Activated CD4-positive, alpha-beta T cell treated with anti-CD3 and anti-CD28 coated beads for 1 hour (primary cell): ENCODE data around the gene CFAP54.
"Not testable (repeated sequence)": the region's sequence is repeated elsewhere in the genome, so short reads cannot be mapped to it uniquely, and the experiment has no call there.

Source experiments
- DNase-seq: peaks from one replicate; pipeline ENCODE4 v3.0.0-alpha.2; 2020

Gene CFAP54

GRCh38 chr12:96489392-96490056 is at the start of gene CFAP54:
CFAP54 (plus strand) TSS chr12:96489577; CDS start chr12:96489610, 33 bp downstream.
- DNase-seq = peak; percentile 93

GRCh38 chr12:96441816-96442215 is 47.6 kb upstream of the CFAP54 start:
- DNase-seq = no peak

GRCh38 chr12:96442906-96443305 is 46.5 kb upstream of the CFAP54 start:
- no peak for DNase-seq

GRCh38 chr12:96444399-96444798 is 45.0 kb upstream of the CFAP54 start:
- no peak for DNase-seq

- peak; percentile 36 for DNase-seq
These were observed 43.4 kb upstream of the CFAP54 start for GRCh38 chr12:96445691-96446583.

- no peak for DNase-seq
These were observed 42.1 kb upstream of the CFAP54 start for GRCh38 chr12:96447256-96447655.

GRCh38 chr12:96448300-96448699 is 41.1 kb upstream of the CFAP54 start:
- no peak for DNase-seq

- no peak for DNase-seq
These were observed 37.0 kb upstream of the CFAP54 start for GRCh38 chr12:96452261-96452922.

- DNase-seq = no peak
These were observed 35.0 kb upstream of the CFAP54 start for GRCh38 chr12:96454396-96454795.

- no peak for DNase-seq
These were observed 33.0 kb upstream of the CFAP54 start for GRCh38 chr12:96456265-96456974.

- no peak for DNase-seq
These were observed 32.0 kb upstream of the CFAP54 start for GRCh38 chr12:96457191-96457930.

- not testable (repeated sequence) for DNase-seq
These were observed 30.1 kb upstream of the CFAP54 start for GRCh38 chr12:96459281-96459680.

- DNase-seq = no peak
These were observed 26.7 kb upstream of the CFAP54 start for GRCh38 chr12:96462571-96463280.

- DNase-seq = no peak
These were observed 23.5 kb upstream of the CFAP54 start for GRCh38 chr12:96465896-96466295.

GRCh38 chr12:96466939-96467751 is 22.2 kb upstream of the CFAP54 start:
- DNase-seq = no peak

- no peak for DNase-seq
These were observed 17.9 kb upstream of the CFAP54 start for GRCh38 chr12:96471368-96472050.

GRCh38 chr12:96472384-96472783 is 17.0 kb upstream of the CFAP54 start:
- no peak for DNase-seq

GRCh38 chr12:96473394-96474093 is 15.8 kb upstream of the CFAP54 start:
- no peak for DNase-seq

- DNase-seq = no peak
These were observed 15.2 kb upstream of the CFAP54 start for GRCh38 chr12:96474206-96474605.
